Measurements from ENCODE around the gene NAB2. TPM values are rescaled to one million over a fixed set of nuclear protein-coding genes. Genes with fewer than 3 reads are reported as not detected.
A peak's percentile ranks its signal among the peaks of the same experiment; 100 is the strongest.

NAB2 gene
- total and polyA plus RNA-seq, 9 of the 15 experiments (the other 6 are each of a cell fraction or from before 2014, with no cell fraction given): 0.45 to 40.9 (median 20.4) TPM

GRCh38 chr12:57093415-57094207, 4.7 kb downstream of the NAB2 start (continued):
- TF ChIP-seq, protein P1, sequence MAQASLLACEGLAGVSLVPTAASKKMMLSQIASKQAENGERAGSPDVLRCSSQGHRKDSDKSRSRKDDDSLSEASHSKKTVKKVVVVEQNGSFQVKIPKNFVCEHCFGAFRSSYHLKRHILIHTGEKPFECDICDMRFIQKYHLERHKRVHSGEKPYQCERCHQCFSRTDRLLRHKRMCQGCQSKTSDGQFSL (CRISPR knock-in tag; IDR thresholded peaks at IDR 0.05): 0 out of 2 replicates have a peak, but pooled peaks have one; percentile 19
- TF ChIP-seq, protein P1 (tag; IDR thresholded peaks at IDR 0.05): no peak
- peak; percentile 98 for TF ChIP-seq EGR1 (conservative IDR thresholded peaks at IDR 0.05)
- TF ChIP-seq CEBPG (CRISPR knock-in tag; IDR thresholded peaks at IDR 0.05): no peak
- no peak for TF ChIP-seq CEBPG (tag; conservative IDR thresholded peaks at IDR 0.05 in 1 of 2, IDR thresholded peaks at IDR 0.05 in 1 of 2)
- TF ChIP-seq THRAP3 (IDR thresholded peaks at IDR 0.05; ENCODE audit: borderline replicate concordance): no peak
- no peak for TF ChIP-seq CHD1 (IDR thresholded peaks at IDR 0.05; ENCODE audit: low read length)
- 0 out of 2 replicates have a peak, but pooled peaks have one; percentile 18 for TF ChIP-seq MAFG (tag; conservative IDR thresholded peaks at IDR 0.05)
- 0 out of 2 replicates have a peak, but pooled peaks have one; percentile 6 for TF ChIP-seq TEAD4 (IDR thresholded peaks at IDR 0.05; ENCODE audit: low read length)
- no peak for TF ChIP-seq TEAD4 (CRISPR knock-in tag; IDR thresholded peaks at IDR 0.05; ENCODE audit: borderline replicate concordance)
- peak; percentile 66 for TF ChIP-seq ARHGAP35 (IDR thresholded peaks at IDR 0.05; ENCODE audit: partially characterized antibody)
- no peak for TF ChIP-seq ZNF431 (CRISPR knock-in tag; IDR thresholded peaks at IDR 0.05)

Measured in K562 (cell line).